Stimulated activated naive B cell treated with anti-CD40 and anti-IgM and Interleukin-4, amounts not matched to agents 10 μg/mL and 1 μg/mL and 100 μg/mL, for 72 hours (primary cell): Measurements from ENCODE around the gene SSBP2.
"Not testable (repeated sequence)": the region's sequence is repeated elsewhere in the genome, so short reads cannot be mapped to it uniquely, and the experiment has no call there.

Source experiments
- ATAC-seq, 2 donors: fragments of 150-1000 bp; cut with Tn5 transposase; replicated peaks; 2 replicates each; pipeline ENCODE4 v1.10.0; 2021; ENCODE audit warnings: moderate library complexity in 1 of 2
- DNase-seq: peaks from one replicate; pipeline ENCODE4 v3.0.0; 2021
- H3K27ac Mint-ChIP-seq: one replicate; pipeline ENCODE4 v1.8.0; 2022; ENCODE audit warnings: mild to moderate bottlenecking, mixed read lengths
- H3K27me3 Mint-ChIP-seq, 2 donors: one replicate each; pipeline ENCODE4 v1.8.0; 2022; ENCODE audit warnings: mixed read lengths in 2 of 2
- H3K36me3 Mint-ChIP-seq, 2 donors: one replicate each; pipeline ENCODE4 v1.8.0; 2022; ENCODE audit warnings: mixed read lengths in 2 of 2, mild to moderate bottlenecking in 1 of 2
- H3K4me1 Mint-ChIP-seq, 2 donors: one replicate each; pipeline ENCODE4 v1.8.0; 2022; ENCODE audit warnings: mixed read lengths in 2 of 2, mild to moderate bottlenecking in 1 of 2
- H3K4me3 Mint-ChIP-seq, 2 donors: one replicate each; pipeline ENCODE4 v1.8.0; 2022; ENCODE audit warnings: mild to moderate bottlenecking in 2 of 2, mixed read lengths in 2 of 2, moderate library complexity in 1 of 2
- H3K9me3 Mint-ChIP-seq, 2 donors: one replicate each; pipeline ENCODE4 v1.8.0; 2022; ENCODE audit warnings: mixed read lengths in 2 of 2, mild to moderate bottlenecking in 1 of 2

The SSBP2 gene

GRCh38 chr5:81522571-81522970, 228.3 kb downstream of the SSBP2 start:
- peaks cover 0 to 5% of the 10 kb centered on the region in 2 donors for H3K36me3 Mint-ChIP-seq
- no peak for DNase-seq
- H3K27ac Mint-ChIP-seq, result no peak overlapping the region
- H3K27me3 Mint-ChIP-seq, result no peaks in the 10 kb centered on the region
- H3K9me3 Mint-ChIP-seq, result no peaks in the 10 kb centered on the region
- ATAC-seq, result no peak
- peaks cover 10 to 27% of the 10 kb centered on the region in 2 donors for H3K4me1 Mint-ChIP-seq
- H3K4me3 Mint-ChIP-seq, result no peak overlapping the region

- no peaks in the 10 kb centered on the region for H3K9me3 Mint-ChIP-seq
- ATAC-seq, result no peak
- H3K36me3 Mint-ChIP-seq, result no peaks in the 10 kb centered on the region
- no peaks in the 10 kb centered on the region for H3K27me3 Mint-ChIP-seq
- H3K4me1 Mint-ChIP-seq, result peaks cover 6 to 19% of the 10 kb centered on the region in 2 donors
- no peak overlapping the region for H3K27ac Mint-ChIP-seq
- H3K4me3 Mint-ChIP-seq, result no peak overlapping the region
- no peak for DNase-seq
These were observed 230.1 kb downstream of the SSBP2 start for GRCh38 chr5:81520769-81521168.

GRCh38 chr5:81519217-81519905, 231.5 kb downstream of the SSBP2 start:
- H3K36me3 Mint-ChIP-seq, result no peaks in the 10 kb centered on the region
- no peak overlapping the region for H3K27ac Mint-ChIP-seq
- ATAC-seq (peak; percentile 33 to 36), DNase-seq (no peak)
- H3K4me1 Mint-ChIP-seq, result peaks cover 4 to 14% of the 10 kb centered on the region in 2 donors
- H3K4me3 Mint-ChIP-seq, result no peak overlapping the region
- no peaks in the 10 kb centered on the region for H3K9me3 Mint-ChIP-seq
- H3K27me3 Mint-ChIP-seq, result no peaks in the 10 kb centered on the region

GRCh38 chr5:81517462-81517861, 233.4 kb downstream of the SSBP2 start:
- ATAC-seq (no peak), DNase-seq (no peak)
- no peak overlapping the region for H3K27ac Mint-ChIP-seq
- no peak overlapping the region for H3K4me3 Mint-ChIP-seq
- H3K9me3 Mint-ChIP-seq, result no peaks in the 10 kb centered on the region
- no peaks in the 10 kb centered on the region for H3K27me3 Mint-ChIP-seq
- peaks cover 0 to 2% of the 10 kb centered on the region in 2 donors for H3K36me3 Mint-ChIP-seq
- peaks cover 4 to 14% of the 10 kb centered on the region in 2 donors for H3K4me1 Mint-ChIP-seq

- Mint-ChIP-seq H3K4me3 (no peak overlapping the region), H3K36me3 (peaks cover 2 to 4% of the 10 kb centered on the region in 2 donors), H3K9me3 (no peaks in the 10 kb centered on the region), H3K27me3 (no peaks in the 10 kb centered on the region), H3K27ac (no peak overlapping the region), H3K4me1 (peaks cover 4 to 18% of the 10 kb centered on the region in 2 donors)
- DNase-seq (no peak), ATAC-seq (no peak)
These were observed 234.8 kb downstream of the SSBP2 start for GRCh38 chr5:81516091-81516490.

- H3K27me3 Mint-ChIP-seq, result no peaks in the 10 kb centered on the region
- no peak overlapping the region for H3K4me3 Mint-ChIP-seq
- H3K36me3 Mint-ChIP-seq, result peaks cover 6 to 8% of the 10 kb centered on the region in 2 donors
- DNase-seq (no peak), ATAC-seq (peak; percentile 33 to 42)
- H3K27ac Mint-ChIP-seq, result no peak overlapping the region
- no peaks in the 10 kb centered on the region for H3K9me3 Mint-ChIP-seq
- H3K4me1 Mint-ChIP-seq, result peaks cover 6 to 12% of the 10 kb centered on the region in 2 donors
These were observed 236.9 kb downstream of the SSBP2 start for GRCh38 chr5:81513982-81514381.

GRCh38 chr5:81513473-81513872, 237.4 kb downstream of the SSBP2 start:
- ATAC-seq (no peak), DNase-seq (no peak)
- H3K9me3 Mint-ChIP-seq, result no peaks in the 10 kb centered on the region
- no peak overlapping the region for H3K4me3 Mint-ChIP-seq
- H3K27me3 Mint-ChIP-seq, result no peaks in the 10 kb centered on the region
- no peak overlapping the region for H3K27ac Mint-ChIP-seq
- H3K4me1 Mint-ChIP-seq, result peaks cover 6 to 12% of the 10 kb centered on the region in 2 donors
- peaks cover 6 to 8% of the 10 kb centered on the region in 2 donors for H3K36me3 Mint-ChIP-seq

GRCh38 chr5:81506900-81507588, 243.9 kb downstream of the SSBP2 start:
- H3K4me1 Mint-ChIP-seq, result peaks cover 6 to 8% of the 10 kb centered on the region in 2 donors
- no peak overlapping the region for H3K27ac Mint-ChIP-seq
- peaks cover 17 to 26% of the 10 kb centered on the region in 2 donors for H3K36me3 Mint-ChIP-seq
- ATAC-seq (peak; percentile 100), DNase-seq (peak; percentile 54)
- H3K27me3 Mint-ChIP-seq, result no peaks in the 10 kb centered on the region
- H3K9me3 Mint-ChIP-seq, result peaks cover 6% of the 10 kb centered on the region in 2 donors
- no peak overlapping the region for H3K4me3 Mint-ChIP-seq

GRCh38 chr5:81506378-81506777, 244.5 kb downstream of the SSBP2 start:
- no peaks in the 10 kb centered on the region for H3K27me3 Mint-ChIP-seq
- no peak overlapping the region for H3K27ac Mint-ChIP-seq
- no peak for ATAC-seq
- no peak for DNase-seq
- peaks cover 8% of the 10 kb centered on the region in 2 donors for H3K4me1 Mint-ChIP-seq
- no peak overlapping the region for H3K4me3 Mint-ChIP-seq
- H3K9me3 Mint-ChIP-seq, result peaks cover 6 to 9% of the 10 kb centered on the region in 2 donors
- peaks cover 21 to 28% of the 10 kb centered on the region in 2 donors for H3K36me3 Mint-ChIP-seq

GRCh38 chr5:81505672-81506071, 245.2 kb downstream of the SSBP2 start:
- Mint-ChIP-seq H3K4me1 (peaks cover under 1 to 4% of the 10 kb centered on the region in 2 donors), H3K4me3 (no peak overlapping the region), H3K27ac (no peak overlapping the region), H3K9me3 (peaks cover 6 to 9% of the 10 kb centered on the region in 2 donors), H3K36me3 (peaks cover 17 to 21% of the 10 kb centered on the region in 2 donors), H3K27me3 (no peaks in the 10 kb centered on the region)
- DNase-seq, result no peak
- ATAC-seq, result no peak

GRCh38 chr5:81503602-81504001, 247.3 kb downstream of the SSBP2 start:
- H3K27me3 Mint-ChIP-seq, H3K4me3 Mint-ChIP-seq, ATAC-seq, H3K9me3 Mint-ChIP-seq, H3K4me1 Mint-ChIP-seq, DNase-seq, H3K27ac Mint-ChIP-seq: not testable (repeated sequence)
- H3K36me3 Mint-ChIP-seq, result peaks cover 17 to 21% of the 10 kb centered on the region in 2 donors

- no peaks in the 10 kb centered on the region for H3K27me3 Mint-ChIP-seq
- H3K4me3 Mint-ChIP-seq, result no peak overlapping the region
- DNase-seq, result no peak
- no peak for ATAC-seq
- peaks cover 0 to 3% of the 10 kb centered on the region in 2 donors for H3K36me3 Mint-ChIP-seq
- H3K4me1 Mint-ChIP-seq, result no peaks in the 10 kb centered on the region
- H3K9me3 Mint-ChIP-seq, result no peaks in the 10 kb centered on the region
- no peak overlapping the region for H3K27ac Mint-ChIP-seq
These were observed 255.6 kb downstream of the SSBP2 start for GRCh38 chr5:81495286-81495685.

- H3K9me3 Mint-ChIP-seq, result no peaks in the 10 kb centered on the region
- peaks cover 0 to 4% of the 10 kb centered on the region in 2 donors for H3K36me3 Mint-ChIP-seq
- H3K4me3 Mint-ChIP-seq, result no peak overlapping the region
- H3K27ac Mint-ChIP-seq, result no peak overlapping the region
- ATAC-seq (no peak), DNase-seq (no peak)
- H3K4me1 Mint-ChIP-seq, result no peaks in the 10 kb centered on the region
- H3K27me3 Mint-ChIP-seq, result no peaks in the 10 kb centered on the region
These were observed 262.0 kb downstream of the SSBP2 start for GRCh38 chr5:81488862-81489261.

GRCh38 chr5:81486711-81487110, 264.2 kb downstream of the SSBP2 start:
- DNase-seq, result no peak
- no peak for ATAC-seq
- Mint-ChIP-seq H3K27ac (no peak overlapping the region), H3K4me1 (no peaks in the 10 kb centered on the region), H3K9me3 (no peaks in the 10 kb centered on the region), H3K36me3 (peaks cover 0 to 4% of the 10 kb centered on the region in 2 donors), H3K27me3 (no peaks in the 10 kb centered on the region), H3K4me3 (no peak overlapping the region)

GRCh38 chr5:81482595-81482994, 268.3 kb downstream of the SSBP2 start:
- H3K9me3 Mint-ChIP-seq, result no peaks in the 10 kb centered on the region
- peaks cover 0 to 4% of the 10 kb centered on the region in 2 donors for H3K4me1 Mint-ChIP-seq
- H3K27ac Mint-ChIP-seq, result no peak overlapping the region
- H3K4me3 Mint-ChIP-seq, result no peak overlapping the region
- peaks cover 0 to under 1% of the 10 kb centered on the region in 2 donors for H3K36me3 Mint-ChIP-seq
- no peak for ATAC-seq
- no peaks in the 10 kb centered on the region for H3K27me3 Mint-ChIP-seq
- DNase-seq, result no peak
